HG03378 (cell line): ENCODE measurements around the gene ZYG11A.
"Not testable (repeated sequence)": the region's sequence is repeated elsewhere in the genome, so short reads cannot be mapped to it uniquely, and the experiment has no call there.

ENCODE experiments used
- ATAC-seq: cut with Tn5 transposase; IDR thresholded peaks from one replicate; pipeline ENCODE4 v1.9.1; 2021; ENCODE audit warnings: mild to moderate bottlenecking, moderate library complexity; ENCODE audit not compliant: unreplicated experiment

Gene ZYG11A

DNA sequence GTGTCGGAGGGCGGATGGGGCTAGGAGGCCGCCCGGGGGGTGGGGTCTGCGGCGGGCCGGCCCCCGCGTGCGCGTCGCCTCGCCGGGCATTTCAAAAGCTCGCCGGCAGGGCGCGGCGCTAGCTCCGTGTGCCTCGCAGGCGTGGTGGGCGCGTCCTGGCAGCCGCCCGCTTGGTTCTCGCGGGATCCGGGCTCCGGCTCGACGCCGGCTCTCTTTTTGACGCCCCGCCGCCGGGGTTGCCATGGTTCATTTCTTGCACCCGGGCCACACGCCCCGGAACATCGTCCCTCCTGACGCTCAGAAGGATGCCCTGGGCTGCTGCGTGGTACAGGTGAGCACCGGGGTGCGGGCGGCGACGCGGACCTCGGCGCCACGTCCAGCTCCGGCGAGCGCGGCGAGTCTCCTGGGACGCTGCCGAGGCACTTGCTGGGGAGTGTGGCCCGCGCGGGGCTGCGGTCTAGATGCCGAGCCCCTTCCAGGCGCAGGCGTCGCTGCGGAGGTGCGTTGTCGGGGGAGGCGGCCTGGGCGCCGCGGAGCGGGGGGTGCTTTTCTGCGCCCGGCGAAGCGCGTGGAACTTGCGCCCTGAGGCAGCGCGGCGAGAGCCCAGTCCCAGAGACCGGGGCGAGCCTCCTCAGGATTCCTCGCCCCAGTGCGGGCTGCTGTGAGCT lies at the start of gene ZYG11A:
ZYG11A (plus strand) TSS at position 118 of the 668 bp plus-strand sequence; CDS start at position 242, 124 bp downstream.
- ATAC-seq, result peak; percentile 68

DNA sequence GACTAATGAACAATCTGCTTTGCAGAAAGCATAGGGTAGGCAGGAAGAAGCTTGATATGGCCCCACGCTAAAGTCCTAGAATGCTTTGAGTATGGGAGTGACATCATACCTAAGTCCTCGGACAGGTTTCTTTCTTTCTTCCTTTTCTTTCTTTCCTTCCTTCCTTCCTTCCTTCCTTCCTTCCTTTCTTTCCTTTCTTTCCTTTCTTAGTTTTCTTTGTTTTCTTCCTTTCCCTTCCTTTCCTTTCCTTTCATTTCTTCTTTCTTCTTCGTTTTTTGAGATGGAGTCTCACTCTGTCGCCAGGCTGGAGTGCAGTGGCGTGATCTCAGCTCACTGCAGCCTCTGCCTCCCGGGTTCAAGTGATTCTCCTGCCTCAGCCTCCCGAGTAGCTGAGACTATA lies 48.8 kb upstream of the ZYG11A start:
- not testable (repeated sequence) for ATAC-seq

DNA sequence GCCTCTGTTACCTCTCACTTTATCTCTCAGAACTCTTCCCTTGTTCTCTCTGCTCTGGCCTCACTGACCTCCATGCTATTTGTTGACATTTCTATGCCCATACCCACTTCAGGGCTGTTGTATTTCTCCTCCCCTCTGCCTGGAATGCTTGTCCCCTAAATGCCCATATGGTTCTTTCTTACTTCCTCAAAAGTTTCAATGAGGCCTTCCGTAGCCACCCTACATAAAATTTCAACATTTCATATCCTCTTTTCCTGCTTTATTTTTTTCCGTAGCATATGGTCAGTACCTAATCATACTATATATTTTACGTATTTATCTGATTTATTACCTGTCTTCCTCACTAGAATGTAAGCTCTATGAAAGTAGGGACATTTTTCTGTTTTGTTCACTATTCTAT lies 47.1 kb upstream of the ZYG11A start:
- ATAC-seq, result no peak

DNA sequence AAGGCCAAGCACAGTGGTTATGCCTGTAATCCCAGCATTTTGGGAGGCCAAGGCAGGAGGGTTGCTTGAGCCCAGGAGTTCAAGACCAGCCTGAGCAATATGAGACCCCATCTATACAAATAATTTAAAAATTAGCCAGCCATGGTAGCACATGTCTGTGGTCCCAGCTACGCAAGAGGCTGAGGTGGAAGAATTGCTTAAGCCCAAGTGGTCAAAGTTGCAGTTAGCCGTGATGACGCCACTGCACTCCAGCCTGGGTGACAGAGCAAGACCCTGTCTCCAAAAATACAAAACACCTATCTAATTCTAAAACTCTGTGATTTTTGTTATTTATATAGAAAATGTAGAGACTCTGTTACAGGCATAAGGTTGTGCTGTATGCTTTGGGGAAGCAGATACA lies 44.2 kb upstream of the ZYG11A start:
- no peak for ATAC-seq

DNA sequence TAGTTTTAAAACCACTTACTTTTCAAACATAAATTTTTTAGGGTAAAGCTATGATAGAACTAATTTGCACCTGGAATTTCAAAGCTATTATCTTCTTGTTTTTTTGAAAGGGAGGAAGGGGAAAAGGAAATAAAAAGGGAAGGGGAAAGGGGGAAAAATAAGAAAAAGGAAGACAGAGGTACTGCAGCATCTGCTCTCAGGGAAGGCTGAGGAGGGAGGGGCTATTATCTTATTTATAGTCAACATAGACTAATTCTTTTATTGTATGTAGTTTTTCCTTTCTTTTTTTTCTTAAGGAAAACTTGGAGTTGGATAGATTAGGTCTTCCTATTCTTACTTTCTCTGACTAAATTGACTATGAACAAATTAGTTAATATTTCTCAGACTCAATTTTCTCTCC lies 41.5 kb upstream of the ZYG11A start:
- no peak for ATAC-seq

DNA sequence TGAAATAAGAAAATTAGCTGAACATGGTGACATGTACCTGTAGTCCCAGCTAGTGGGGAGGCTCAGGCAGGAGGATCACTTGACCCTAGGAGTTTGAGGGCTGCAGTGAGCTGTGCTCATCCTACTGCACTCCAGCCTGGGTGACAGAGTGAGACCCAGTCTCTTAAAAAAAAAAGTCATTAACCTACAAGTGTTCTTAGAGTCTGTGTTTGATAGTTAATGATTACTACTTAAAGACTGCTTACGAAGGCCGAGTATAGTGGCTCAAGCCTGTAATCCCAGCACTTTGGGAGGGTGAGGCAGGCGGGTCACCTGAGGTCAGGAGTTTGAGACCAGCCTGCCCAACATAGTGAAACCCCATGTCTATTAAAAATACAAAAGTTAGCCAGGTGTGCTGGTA lies 38.5 kb upstream of the ZYG11A start:
- not testable (repeated sequence) for ATAC-seq

DNA sequence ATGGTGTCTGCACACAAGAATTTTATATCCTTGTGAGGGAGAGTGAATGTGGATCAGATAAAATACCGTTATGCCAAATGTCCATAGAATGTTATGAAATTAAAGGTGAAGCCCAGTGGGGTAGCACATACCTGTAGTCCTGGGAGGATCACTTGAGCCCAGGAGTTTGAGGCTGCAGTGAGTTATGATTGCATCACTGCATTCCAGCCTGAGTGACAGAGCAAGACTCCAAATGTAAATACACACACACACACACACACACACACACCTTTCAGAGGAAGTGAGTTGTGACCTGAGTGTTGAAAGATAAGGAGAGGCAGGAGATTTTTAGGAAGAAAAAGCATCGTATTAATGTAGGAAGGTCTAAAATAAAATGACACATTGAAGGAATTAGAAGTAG lies 28.1 kb upstream of the ZYG11A start:
- no peak for ATAC-seq

DNA sequence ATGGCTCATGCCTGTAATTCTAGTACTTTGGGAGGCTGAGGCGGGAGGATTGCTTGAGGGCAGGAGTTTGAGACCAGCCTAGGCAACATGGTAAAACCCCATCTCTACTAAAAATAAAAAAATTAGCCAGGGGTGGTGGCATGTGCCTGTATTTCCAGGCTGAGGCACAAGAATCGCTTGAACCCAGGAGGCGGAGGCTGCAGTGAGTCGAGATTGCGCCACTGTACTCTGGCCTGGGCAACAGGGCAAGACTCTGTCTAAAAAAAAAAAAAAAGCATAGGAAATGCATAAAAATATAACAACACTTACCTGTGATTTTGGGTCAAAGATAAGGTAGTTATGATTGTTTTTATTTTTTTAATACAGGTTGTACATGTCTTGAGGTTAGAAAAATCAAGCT lies 21.7 kb upstream of the ZYG11A start:
- ATAC-seq, result not testable (repeated sequence)

DNA sequence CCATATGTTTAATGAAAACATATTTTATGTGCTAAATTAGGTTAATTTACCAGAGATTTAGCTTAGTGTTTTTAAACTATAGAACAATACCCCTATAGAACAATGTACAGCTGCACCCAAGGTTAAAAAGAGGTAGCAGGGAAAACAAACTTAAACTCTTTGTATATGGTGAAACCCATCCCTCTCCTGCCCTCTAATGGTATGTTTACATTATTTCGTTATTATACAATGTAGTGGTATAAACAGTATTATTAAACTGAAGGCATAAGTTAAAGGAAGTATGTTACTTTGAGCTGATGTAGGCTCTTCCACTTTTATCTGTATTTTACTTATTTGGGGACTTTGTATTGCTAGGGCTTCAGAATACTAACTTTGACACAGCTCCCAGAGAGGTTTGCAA lies 16.7 kb upstream of the ZYG11A start:
- no peak for ATAC-seq

DNA sequence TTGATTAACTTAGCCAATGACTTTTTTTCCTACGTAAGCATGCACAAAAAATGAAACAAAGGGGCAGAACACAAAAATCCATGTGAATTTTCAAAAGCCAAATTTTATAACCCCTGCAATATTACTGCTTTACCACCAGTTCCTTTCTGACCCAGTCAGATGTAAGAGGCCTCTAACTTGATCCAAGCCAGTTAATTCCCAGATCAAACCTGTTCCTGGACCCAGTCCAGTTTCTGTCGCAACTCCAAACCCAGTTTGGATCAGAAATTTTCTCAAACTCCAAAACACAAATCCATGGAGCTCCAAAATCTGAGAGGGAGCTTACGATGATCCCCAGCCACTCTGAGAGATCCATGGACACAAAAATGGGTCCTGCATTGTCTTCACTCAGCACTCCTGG lies 7.8 kb upstream of the ZYG11A start:
- ATAC-seq, result no peak

DNA sequence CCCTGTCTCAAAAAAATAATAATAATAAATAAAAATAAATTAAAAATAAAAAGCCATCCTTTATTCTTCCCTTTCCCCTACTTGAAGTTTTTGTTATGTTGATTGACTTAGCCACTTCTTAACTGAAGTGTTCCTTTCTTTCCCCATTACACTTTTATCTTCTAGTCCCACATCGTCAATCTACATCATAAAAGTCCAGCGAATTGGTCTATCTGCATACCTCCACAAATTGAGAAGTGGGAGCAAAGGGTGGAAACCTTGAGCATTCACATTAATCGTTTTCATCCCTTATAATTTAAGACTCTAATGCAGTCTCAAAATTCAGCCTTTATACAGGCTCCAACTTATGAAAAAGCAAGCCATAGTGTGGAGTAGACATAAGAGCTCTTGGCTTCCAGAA lies 6.5 kb upstream of the ZYG11A start:
- no peak for ATAC-seq

DNA sequence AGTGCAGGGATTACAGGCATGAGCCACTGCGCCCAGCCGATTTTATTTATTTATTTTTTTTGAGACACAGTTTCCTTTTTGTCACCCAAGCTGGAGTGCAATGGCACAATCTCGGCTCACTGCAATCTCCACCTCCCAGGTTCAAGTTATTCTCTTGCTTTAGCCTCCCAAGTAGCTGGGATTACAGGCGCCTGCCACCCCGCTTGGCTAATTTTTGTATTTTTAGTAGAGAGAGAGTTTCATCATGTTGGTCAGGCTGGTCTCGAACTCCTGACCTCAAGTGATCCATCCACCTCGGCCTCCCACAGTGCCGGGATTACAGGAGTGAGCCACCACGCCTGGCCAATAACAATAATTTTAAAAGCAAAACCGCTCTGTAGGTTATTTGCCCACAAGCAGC lies 3.4 kb upstream of the ZYG11A start:
- ATAC-seq, result not testable (repeated sequence)

DNA sequence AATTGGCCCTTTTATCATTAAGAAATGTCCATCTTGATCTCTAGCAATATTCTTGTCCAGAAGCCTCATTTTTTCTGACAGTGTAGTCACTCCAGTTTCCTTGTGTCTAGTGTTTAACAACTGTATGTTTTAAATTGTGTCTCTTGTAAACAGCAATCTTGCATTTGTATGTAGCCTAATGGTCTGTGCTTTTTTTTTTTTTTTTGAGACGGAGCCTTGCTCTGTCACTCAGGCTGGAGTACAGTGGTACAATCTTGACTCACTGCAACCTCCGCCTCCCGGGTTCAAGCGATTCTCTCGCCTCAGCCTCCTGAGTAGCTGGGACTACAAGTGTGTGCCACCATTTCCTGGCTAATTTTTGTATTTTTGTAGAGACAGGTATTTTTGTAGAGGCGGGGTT lies 2.6 kb downstream of the ZYG11A start:
- not testable (repeated sequence) for ATAC-seq

DNA sequence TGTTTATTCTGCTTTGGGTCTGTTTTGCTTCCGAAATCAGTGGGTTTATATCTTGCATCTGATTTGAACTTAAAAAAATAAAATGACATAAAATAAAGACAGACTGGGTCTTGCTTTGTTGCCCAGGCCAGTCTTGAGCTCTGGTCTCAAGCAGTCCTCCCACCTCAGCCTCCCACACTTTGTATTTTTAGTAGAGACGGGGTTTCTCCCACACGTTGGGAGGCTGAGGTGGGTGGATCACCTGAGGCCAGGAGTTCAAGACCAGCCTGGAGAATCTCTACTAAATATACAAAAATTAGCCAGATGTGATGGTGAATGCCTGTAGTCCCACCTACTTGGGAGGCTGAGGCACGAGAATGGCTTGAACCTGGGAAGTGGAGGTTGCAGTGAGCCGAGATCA lies 5.9 kb downstream of the ZYG11A start:
- ATAC-seq, result no peak

DNA sequence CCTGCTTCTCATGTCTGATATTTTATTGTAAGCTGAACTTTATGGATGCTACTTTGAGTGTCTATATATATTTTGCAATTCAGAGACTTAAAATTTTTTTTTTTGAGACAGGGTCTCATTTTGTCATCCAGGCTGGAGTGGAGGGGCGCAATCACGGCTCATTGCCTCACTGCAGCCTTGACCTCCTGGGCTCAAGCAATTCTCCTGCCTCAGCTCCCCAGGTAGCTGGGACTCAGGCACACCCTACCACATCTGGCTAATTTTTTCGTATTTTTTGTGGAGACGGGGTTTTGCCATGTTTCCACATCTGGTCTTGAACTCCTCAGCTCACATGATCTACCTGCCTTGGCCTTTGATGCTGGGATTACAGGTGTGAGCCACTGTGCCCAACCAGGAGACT lies 8.4 kb downstream of the ZYG11A start:
- no peak for ATAC-seq

DNA sequence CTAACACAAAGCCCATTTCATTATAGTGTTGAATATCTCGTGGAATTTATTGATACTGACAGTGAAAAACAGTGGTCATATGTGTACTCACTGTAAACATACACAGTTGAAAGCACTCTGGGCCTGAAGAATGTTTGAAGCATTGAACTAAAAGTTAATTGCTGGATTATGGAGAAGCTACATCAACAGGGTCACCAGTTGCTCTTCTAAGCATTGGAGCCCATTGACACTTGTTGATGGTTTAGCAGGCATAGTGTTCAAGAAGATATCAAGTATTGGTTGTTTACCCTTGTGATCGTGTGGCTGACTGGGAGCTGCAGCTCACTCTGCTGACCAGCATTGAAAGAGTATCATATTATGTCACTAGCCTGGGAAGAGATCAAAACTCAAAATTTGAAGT lies 10.3 kb downstream of the ZYG11A start:
- ATAC-seq, result no peak

DNA sequence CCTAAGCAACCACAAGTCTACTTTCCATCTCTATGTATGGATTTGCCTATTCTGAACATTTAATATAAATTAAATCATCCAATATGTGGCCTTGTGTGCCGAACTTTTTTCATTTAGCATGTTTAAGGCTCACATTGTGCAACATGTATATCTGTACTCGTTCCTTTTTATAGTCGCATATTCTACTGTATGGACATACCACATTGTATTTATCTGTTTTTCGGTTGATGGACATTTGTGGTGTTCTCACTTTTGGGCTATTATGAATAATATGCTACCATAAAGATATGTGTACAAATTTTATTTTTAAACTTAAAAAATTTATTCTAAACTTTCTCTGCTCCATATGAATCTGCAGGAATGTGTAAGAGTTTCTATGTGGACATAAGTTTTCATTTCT lies 13.0 kb downstream of the ZYG11A start:
- no peak for ATAC-seq

DNA sequence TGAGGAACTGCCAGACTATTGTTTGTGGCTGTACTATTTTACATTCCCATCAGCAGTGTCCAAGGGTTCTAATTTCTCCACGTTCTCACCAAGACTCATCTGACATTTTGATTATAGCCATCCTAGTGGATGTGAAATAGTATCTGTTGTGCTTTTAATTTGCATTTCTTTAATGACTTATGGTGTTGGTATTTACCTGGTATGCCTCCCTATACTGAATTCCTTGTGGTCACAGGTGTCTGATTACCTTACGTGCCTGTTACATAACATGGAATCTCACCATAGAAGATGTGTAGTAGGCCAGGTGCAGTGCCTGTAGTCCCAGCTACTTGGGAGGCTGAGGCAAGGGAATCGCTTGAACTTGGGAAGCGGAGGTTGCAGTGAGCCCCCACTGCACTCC lies 13.5 kb downstream of the ZYG11A start:
- ATAC-seq, result no peak

DNA sequence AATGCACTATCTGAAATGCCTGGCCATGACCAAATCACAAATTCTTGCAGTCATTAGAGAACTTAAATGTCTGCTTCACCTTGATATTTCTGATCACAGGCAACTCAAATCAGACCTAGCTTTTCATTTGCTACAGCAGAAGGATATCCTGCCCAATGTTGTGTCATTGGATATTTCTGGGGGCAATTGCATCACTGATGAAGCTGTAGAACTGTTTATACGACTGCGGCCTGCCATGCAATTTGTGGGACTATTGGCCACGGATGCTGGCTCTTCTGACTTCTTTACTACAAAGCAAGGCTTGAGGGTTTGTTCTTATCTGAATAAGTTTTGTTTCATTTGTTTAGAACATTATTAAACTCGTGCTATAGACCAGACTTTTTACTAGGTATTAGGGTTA lies 14.9 kb downstream of the ZYG11A start:
- no peak for ATAC-seq

DNA sequence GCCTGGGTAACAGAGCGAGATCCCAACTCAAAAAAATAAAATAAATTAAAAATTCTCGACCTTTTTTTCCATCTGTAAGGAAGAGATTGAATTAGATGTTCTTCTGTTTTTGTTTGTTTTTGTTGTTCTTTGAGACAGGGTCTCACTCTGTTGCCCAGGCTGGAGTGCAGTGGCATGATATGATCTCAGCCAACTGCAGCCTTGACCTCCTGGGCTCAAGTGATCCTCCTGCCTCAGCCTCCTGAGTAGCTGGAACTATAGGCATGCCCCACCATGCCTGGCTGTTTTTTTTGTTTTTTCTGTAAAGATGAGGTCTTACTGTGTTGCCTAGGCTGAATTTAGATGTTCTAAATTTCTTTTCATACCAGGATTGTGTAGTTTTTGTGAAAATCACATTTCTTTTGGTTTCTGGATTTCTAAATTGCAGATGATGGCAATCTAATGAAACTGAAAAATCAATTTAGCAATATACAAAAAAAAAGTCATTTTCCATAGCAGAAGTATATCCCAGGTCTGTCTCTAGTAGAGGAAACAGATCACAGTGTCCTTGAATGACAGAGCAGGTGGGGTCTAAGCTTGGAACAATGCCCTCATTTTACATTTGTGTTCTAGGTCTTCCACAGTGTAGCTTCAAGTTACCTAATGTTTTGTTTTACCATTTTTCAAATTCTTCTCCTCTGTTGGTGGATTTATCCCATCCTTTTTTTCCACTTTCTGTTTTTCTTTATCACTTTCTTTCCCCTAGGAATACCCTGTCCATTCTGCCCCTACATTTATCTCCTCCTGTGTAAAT lies 20.3 kb downstream of the ZYG11A start:
- ATAC-seq, result no peak

DNA sequence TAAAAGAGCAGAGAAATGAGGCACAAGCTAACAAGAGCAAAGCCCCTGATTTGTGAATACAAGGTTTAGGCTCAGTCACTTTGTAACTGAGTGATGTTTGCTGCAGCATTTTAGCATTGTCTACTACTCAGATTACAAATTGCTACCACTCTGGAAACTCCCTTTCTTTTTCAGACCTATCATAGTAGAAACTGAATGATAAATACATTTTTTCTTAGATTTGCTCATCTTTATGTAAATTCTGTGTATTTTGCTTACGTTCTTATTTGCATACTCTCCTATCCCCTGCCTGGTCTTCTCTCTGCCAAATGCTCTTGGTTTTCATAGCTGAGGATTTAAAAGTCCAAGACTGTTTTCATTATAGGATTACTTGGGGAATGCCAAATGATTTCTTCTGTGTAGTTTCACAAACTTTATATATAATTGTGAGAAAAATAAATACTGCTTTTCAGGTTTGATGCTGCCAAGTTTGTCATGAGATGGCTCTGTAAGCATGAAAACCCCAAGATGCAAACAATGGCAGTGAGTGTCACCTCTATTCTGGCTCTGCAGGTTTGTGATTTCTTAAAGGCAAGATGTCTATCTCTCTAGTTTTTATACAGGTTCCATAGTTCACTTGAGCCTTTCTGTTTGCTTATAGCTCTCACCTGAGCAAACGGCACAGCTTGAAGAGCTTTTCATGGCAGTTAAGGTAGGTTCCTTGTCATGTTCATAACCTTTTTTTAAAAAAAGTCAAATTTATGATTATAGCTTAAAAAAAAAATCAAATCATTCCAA lies 24.7 kb downstream of the ZYG11A start:
- ATAC-seq, result peak; percentile 92

DNA sequence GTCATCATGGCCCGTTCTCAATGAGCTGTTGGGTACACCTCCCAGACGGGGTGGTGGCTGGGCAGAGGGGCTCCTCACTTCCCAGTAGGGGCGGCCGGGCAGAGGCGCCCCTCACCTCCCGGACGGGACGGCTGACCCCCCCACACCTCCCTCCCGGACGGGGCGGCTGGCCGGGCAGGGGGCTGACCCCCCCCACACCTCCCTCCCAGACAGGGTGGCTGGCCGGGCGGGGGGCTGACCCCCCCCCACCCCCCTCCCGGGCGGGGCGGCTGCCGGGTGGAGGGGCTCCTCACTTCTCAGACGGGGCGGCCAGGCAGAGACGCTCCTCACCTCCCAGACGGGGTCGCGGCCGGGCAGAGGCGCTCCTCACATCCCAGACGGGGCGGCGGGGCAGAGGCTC lies 27.2 kb downstream of the ZYG11A start:
- ATAC-seq, result not testable (repeated sequence)
